GM12891 (cell line): ENCODE data around the gene DUSP8.

ENCODE experiments used
- PAX5 ChIP-seq: IDR thresholded peaks from 2 replicates; pipeline ENCODE4 v1.6.1; 2011; ENCODE audit warnings: low read length, moderate library complexity, mild to moderate bottlenecking; ENCODE audit not compliant: insufficient read depth, severe bottlenecking
- POLR2A ChIP-seq: IDR thresholded peaks from 2 replicates; pipeline ENCODE4 v1.6.1; 2011; ENCODE audit warnings: low read depth, low read length, control low read depth
- POLR2AphosphoS5 ChIP-seq: IDR thresholded peaks from 2 replicates; pipeline ENCODE4 v1.6.1; 2011; ENCODE audit warnings: low read depth, low read length, control low read depth
- TAF1 ChIP-seq: IDR thresholded peaks from 2 replicates; pipeline ENCODE4 v1.6.1; 2011; ENCODE audit warnings: low read depth, low read length, control low read depth

DNA sequence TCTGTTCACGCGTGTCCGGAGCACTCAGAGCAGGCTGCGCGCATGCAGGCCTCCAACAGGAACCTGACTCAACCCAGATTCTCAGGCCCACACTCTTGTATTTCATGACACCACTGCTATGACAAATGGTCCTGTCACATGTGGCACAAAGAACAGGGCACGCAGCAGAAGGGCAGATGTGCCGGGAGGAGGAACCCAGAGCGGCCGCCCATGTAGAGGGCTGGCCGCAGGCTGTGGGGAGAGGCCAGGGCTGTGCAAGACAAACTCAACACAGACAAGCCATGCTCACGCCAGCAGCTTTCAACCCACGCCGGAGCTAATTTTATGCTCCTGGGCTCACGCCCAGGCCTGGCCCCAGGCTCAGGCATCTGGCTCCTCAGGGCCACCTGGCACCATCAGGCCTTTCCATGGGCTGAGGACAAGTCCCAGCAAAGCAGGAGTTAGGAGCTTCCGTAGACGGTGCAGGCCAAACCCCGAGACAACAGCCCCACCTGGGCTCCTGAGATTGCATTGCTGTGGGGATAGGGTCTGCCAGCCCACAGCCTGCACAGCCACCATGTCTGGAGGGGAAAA is 40.0 kb downstream of the DUSP8 start:
- TF ChIP-seq POLR2A (no peak), POLR2AphosphoS5 (no peak), TAF1 (no peak), PAX5 (no peak)
